GM19395 (cell line): ENCODE data around the gene RUSC2.
"Not testable (repeated sequence)": the region's sequence is repeated elsewhere in the genome, so short reads cannot be mapped to it uniquely, and the experiment has no call there.

Source experiments
- ATAC-seq: cut with Tn5 transposase; IDR thresholded peaks from one replicate; pipeline ENCODE4 v1.9.1; 2021; ENCODE audit warnings: mild to moderate bottlenecking, moderate library complexity; ENCODE audit not compliant: unreplicated experiment

Gene RUSC2

DNA sequence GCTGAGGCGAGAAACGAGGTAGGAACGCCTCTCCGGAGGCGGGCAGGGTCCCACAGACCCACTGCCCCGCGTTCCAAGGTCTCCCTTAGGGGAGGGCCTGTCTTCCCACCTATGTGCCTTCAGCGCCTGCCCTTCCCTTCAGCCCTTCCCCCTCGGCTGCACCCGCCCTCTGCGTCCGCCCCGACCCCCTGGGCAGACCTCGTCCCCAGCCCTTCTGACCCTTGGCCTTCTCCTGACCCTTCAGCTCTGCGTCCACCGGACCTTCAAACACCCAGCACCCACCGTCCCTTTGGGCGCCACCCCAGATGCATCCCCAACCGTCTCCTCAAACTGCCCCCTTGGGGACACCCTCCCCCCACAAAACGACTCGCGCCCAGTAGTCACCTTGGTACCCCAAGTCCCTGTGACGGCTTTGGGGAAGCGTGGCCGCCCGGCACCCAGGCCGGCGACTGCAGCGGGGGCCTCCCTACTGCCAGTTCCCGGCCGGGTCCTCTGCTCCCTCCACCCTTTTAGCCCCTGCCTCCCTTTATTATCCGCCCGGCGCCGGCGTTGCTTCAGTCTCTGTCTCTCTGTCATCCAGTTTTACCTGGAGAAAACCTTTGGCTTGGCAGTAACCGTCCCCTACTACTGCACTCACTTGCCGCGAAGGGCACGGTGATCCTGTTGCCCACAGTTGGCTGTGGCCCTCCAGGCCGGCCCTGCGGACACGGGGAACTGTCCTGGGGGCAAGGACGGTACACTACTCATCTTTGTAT, 421 bp downstream of the RUSC2 start:
- peak; percentile 25 for ATAC-seq

GRCh38 chr9:35490910-35491465, 1.1 kb downstream of the RUSC2 start:
- ATAC-seq, result no peak

GRCh38 chr9:35493119-35493518, 3.2 kb downstream of the RUSC2 start:
- not testable (repeated sequence) for ATAC-seq

DNA sequence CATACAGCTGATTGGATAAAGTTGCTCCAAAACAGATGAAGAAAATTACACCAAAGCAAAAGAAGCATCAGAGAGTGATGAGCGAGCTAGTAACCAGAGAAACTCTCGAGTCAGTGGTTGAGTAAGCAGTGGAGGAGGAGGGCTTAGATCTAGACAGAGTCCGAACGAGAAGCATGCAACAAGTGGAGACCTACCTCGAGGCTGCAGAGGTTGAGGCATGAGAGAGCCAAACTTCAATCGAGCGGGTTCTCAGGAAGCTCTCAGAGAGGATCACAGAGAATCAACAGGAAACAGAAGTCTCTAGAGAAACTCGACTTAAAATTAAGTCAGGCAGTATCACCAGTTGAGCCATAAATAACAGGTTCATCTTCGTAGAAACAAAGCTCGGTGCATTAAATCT, 6.1 kb downstream of the RUSC2 start:
- no peak for ATAC-seq

DNA sequence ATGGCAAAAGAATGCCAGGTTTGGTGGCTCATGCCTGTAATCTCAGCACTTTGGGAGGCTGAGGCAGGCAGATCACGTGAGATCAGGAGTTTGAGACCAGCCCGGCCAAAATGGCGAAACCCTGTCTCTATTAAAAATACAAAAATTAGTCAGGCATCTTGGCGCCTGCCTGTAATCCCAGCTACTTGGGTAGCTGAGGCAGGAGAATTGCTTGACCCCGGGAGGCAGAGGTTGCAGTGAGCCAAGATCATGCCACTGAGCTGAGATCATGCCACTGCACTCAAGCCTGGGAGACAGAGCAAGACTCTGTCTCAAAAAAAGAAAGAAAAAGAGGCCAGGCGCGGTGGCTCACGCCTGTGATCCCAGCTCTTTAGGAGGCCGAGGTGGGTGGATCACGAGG, 8.3 kb downstream of the RUSC2 start:
- not testable (repeated sequence) for ATAC-seq

GRCh38 chr9:35499029-35499700, 9.3 kb downstream of the RUSC2 start:
- no peak for ATAC-seq

GRCh38 chr9:35499701-35500030, 9.8 kb downstream of the RUSC2 start:
- ATAC-seq, result no peak

DNA sequence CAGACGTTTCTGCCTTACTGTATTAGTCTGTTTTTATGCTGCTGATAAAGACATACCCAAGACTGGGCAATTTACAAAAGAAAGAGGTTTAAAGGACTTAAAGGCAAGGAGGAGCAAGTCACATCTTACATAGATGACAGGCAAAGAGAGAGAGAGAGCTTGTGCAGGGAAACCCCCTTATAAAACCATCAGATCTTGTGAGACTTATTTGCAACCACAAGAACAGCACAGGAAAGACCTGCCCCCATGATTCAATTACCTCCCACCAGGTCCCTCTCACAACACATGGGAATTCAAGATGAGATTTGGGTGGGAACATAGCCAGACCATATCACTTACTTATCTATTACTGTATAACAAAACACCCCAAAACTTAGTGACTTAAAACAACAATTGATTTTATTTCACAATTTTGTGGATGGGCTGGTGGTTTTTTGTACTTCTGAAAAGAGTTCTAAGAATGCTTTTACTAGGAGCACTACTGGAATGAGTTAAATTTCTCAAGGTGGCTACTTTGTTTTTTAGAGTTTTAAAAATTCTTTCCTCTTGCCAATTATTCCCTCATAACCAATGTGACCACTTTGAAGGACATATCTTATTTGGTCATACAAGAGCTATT, 10.3 kb downstream of the RUSC2 start:
- ATAC-seq, result no peak

DNA sequence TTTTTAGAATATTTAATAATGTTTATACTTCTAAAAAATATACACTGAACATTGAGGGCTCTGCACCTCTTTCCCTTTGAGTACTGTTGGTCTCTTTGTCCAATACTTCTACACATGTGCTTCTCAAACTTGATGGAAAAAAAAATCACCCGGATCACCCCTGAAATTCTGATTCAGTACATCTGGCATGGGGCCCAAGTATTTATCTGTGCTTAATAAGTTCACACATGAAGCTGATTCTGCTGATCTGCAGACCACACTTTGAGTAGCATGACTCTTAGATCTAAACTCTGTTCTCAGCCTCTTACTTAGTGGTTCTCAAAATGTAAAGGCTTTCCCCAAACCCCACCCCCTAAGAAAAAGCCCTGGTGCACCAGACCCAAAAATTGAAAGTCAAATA, 12.0 kb downstream of the RUSC2 start:
- no peak for ATAC-seq

DNA sequence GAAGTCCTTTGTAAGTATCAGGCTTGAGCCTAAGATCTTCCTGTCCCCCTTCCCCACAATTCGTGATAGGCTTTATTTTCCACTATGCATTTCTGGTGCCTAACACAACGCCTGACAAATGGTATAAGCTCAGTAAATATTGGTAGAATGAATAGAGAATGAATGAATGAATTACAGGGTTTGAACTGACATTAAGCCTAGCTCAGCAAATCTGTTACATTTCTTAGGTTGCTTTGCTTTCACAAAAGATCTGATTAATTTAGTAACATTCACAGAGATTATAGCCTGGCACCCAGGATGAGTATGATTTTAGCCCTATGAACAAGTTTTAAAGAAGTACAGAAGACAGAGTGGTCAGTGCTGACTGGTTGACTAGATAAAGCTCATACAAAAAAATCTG, 16.4 kb downstream of the RUSC2 start:
- ATAC-seq, result no peak

- no peak for ATAC-seq
Measured at GRCh38 chr9:35508069-35508468, 18.2 kb downstream of the RUSC2 start.

DNA sequence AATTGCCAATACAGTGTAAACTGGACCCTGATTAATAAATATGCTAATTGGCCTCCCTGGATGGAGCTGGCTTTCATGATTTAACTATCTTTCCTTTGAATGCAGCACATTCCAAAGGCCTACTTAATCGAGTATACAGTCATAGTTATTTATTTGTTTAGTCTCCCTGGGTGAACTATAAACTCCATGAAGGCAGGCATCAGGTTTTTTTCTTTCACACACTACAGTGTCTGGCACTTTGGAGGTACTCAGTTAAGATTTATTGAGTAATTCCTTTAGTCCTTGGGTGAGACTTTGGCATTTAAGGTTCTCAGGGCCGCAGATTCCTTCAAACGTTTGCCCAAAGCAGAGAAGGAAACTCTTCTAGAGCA, 20.5 kb downstream of the RUSC2 start:
- ATAC-seq, result no peak

DNA sequence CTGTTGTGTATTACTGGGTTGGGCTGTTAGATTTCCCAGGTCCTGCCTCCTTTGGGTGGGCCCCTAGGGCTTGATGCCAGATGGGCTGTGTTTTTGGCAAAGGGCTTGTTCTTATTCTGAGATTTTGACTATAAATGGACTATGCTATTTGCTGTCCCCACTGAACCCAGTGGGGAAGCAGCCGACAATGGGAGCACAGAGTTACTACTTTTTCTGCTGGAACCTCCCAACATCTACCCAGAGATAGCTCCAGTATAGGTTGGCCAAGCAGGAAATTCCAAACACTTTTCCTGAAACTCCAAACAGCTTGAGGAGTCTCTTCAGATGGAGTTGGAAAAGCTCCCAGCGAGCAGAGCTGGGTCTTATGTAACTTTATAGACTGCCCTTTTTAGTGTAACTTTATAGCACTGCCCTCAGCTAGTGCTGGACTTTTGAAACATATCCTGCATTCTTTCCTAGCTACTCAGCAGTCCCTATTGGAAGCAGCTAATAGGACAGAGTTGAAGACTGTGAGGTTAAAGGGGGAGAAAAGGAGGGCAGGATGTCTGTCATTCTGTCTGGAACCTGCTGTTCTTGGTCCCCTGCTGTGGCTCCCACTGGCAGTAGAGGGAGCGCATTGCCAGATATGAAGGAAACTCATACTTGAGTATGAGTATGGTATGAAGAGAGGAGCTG, 21.0 kb downstream of the RUSC2 start:
- ATAC-seq, result no peak

DNA sequence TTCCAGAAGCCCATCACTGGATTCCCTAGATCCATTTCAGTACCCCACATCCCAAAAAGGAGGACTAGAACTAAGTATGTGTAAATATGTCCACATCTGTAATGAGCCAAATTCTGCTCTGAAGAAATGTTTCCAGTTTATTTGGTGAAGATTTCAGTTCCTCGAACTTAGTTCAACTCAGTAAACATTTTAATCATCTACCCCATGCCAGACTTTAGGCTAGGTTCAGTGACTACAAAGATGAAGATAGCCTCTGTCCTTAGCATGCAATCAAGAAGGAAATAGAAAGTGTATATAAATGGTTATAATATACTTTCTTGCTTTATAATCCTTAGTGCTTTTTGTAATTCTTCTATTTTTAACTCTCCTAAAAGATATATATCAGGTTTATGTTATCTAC, 21.5 kb downstream of the RUSC2 start:
- no peak for ATAC-seq

- no peak for ATAC-seq
Measured at GRCh38 chr9:35515766-35516165, 25.9 kb downstream of the RUSC2 start.

DNA sequence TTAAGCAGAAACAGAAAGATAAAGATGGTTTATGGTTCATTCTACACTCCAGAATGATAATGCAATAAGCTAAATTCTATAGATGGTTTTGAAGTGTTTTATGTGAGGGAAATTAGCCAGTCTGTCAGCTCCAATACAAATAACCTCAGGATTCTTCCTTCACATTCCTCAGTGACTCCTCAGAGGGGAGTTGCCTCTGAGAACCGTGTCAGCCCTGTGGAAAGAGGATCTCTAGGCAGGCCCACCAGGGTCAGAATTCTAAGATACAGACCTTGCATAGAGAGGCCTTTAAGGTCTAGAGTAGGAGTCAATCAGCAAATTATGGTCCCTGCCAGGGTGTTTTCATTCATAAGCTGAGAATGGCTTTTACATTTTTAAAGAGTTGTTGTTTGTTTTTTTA, 26.6 kb downstream of the RUSC2 start:
- ATAC-seq, result no peak

DNA sequence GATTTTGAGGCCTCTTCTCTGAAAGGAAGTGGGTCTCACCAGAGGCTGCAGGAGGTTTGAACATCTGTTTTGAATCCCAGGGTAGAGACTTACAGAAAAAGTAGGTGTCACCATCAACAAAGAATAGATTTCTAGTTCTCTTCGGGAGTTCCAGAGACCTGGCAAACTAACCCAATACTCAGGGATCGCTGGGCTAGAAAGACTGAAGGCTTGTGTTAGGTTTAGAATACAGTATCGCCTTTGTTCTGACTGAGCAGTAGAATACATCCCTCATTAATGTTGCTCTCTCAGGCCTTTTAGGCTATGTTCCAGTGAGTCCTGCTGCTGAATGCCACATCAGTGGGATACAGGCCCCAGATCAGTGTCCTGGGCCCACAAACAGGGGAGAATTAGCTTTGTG, 27.2 kb downstream of the RUSC2 start:
- ATAC-seq, result no peak

GRCh38 chr9:35517552-35518224, 27.8 kb downstream of the RUSC2 start:
- ATAC-seq, result no peak

DNA sequence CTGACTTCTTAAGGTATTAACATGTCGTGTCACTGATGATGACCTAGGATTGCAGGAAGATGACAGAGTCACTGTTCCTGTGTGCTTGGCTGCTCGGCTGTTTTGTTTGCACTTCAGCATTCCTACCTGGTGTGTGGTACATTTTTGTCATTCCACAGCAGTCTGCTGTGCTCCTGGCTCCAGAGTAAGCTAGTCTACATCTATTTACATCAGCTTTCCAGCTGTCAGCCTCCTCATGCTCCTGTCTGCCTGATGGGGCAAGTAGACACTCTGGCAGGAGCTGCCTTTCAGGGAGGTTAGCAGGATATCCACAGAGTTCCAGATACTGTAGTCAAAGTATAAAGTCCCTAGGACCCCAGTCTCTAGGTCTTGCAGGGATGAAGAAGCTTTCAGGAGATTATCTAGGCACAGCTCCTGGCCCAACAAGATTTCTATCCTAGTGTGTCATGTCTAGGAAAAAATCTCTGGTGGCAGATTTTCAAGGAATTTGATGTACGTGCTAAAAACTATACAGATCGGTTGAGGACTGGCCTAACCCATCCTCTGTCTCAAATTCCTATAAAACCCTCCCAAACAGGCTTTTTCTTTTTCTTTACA, 28.4 kb downstream of the RUSC2 start:
- ATAC-seq, result no peak

- no peak for ATAC-seq
Measured at GRCh38 chr9:35518981-35519679, 29.2 kb downstream of the RUSC2 start.
